Measurements from ENCODE around the gene DNASE1.

DNA sequence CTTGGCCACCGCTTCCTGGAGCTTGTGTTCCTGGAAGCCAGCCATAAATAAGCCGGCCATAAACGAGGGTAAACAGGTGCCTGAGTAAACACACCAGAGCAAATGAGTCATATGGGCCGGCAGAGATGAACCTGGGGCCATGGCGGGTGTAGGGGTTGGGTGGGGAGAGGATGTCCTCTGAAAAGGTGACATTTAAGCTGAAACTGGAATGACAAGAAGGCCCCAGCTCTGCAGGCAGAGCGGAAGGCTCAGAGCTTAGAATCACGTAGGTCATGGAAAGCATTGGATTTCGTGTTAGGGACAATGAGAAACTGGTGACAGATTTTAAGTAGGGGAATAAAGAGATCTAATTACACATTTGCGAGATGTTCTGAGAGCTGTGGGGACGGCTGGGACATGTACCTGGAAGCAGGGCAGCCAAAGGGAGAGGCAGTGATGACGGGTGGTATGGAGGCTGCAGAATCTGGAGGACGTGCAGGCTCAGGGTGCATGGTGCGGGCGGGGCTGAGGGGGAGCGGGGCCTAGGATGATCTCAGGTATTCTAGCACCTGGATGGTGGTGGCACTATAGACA, 8.1 kb upstream of the DNASE1 start:
- TF ChIP-seq, protein P1, sequence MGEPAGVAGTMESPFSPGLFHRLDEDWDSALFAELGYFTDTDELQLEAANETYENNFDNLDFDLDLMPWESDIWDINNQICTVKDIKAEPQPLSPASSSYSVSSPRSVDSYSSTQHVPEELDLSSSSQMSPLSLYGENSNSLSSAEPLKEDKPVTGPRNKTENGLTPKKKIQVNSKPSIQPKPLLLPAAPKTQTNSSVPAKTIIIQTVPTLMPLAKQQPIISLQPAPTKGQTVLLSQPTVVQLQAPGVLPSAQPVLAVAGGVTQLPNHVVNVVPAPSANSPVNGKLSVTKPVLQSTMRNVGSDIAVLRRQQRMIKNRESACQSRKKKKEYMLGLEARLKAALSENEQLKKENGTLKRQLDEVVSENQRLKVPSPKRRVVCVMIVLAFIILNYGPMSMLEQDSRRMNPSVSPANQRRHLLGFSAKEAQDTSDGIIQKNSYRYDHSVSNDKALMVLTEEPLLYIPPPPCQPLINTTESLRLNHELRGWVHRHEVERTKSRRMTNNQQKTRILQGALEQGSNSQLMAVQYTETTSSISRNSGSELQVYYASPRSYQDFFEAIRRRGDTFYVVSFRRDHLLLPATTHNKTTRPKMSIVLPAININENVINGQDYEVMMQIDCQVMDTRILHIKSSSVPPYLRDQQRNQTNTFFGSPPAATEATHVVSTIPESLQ (CRISPR knock-in tag; IDR thresholded peaks at IDR 0.05), result no peak
- TF ChIP-seq, protein P2, sequence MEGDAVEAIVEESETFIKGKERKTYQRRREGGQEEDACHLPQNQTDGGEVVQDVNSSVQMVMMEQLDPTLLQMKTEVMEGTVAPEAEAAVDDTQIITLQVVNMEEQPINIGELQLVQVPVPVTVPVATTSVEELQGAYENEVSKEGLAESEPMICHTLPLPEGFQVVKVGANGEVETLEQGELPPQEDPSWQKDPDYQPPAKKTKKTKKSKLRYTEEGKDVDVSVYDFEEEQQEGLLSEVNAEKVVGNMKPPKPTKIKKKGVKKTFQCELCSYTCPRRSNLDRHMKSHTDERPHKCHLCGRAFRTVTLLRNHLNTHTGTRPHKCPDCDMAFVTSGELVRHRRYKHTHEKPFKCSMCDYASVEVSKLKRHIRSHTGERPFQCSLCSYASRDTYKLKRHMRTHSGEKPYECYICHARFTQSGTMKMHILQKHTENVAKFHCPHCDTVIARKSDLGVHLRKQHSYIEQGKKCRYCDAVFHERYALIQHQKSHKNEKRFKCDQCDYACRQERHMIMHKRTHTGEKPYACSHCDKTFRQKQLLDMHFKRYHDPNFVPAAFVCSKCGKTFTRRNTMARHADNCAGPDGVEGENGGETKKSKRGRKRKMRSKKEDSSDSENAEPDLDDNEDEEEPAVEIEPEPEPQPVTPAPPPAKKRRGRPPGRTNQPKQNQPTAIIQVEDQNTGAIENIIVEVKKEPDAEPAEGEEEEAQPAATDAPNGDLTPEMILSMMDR (IDR thresholded peaks at IDR 0.05), result no peak
- TF ChIP-seq SP1 (CRISPR knock-in tag; conservative IDR thresholded peaks at IDR 0.05), result no peak
- TF ChIP-seq, protein P3, sequence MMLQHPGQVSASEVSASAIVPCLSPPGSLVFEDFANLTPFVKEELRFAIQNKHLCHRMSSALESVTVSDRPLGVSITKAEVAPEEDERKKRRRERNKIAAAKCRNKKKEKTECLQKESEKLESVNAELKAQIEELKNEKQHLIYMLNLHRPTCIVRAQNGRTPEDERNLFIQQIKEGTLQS (CRISPR knock-in tag; conservative IDR thresholded peaks at IDR 0.05), result no peak
- no peak for TF ChIP-seq ZNF423 (CRISPR knock-in tag; IDR thresholded peaks at IDR 0.05)
- TF ChIP-seq SMAD4 (CRISPR knock-in tag; IDR thresholded peaks at IDR 0.05), result no peak
- no peak for TF ChIP-seq FOXJ3 (CRISPR knock-in tag; IDR thresholded peaks at IDR 0.05; ENCODE audit: borderline replicate concordance)

Measured in WTC11 (cell line).